ENCODE data around the gene ZBTB7A. TPM values are rescaled to one million over a fixed set of nuclear protein-coding genes. Genes with fewer than 3 reads are reported as not detected.

The ZBTB7A gene
- total RNA-seq = 33.3 TPM

DNA sequence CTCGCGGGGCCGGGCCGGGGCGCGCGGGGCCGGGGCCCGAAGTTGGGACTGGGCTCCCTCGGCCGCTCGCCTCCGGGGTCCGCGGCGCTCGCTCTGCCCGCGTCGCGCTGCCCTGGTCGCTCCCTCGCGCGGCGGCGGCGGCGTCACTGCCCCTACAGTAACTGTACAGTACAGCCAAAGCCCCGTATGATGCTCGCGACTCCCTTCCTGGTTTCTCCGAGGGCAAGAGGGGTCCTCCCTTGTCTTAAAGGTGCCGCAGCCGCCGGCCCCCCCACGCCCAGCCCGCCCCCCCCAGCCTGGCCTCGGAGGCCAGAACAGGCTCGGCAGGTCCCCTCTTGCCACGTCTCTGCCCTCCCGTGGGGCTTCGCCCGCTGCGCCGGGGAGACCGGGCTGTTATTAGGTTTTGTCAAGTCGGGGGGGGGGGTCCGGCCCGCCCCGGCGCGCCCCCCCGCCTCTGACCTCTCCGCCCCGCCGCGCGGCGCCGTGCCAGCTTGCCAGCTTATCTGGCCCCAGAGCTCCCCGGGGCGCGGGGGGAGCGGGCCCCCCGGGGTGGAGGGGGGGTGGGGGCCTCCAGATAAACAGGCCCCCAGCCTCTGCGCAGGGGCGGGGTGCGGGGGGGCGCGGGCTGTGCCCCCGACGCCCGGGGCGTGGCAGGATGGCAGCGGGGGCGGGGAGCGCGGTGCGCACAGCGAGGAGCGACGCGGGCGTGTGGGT is at the start of gene ZBTB7A:
Gene ZBTB7A, minus strand, starts transcription at position 218 of the 714 bp plus-strand sequence. CDS start 11,667 bp downstream, outside the sequence.
- peak; percentile 80 for DNase-seq (ENCODE audit: low spot score)

DNA sequence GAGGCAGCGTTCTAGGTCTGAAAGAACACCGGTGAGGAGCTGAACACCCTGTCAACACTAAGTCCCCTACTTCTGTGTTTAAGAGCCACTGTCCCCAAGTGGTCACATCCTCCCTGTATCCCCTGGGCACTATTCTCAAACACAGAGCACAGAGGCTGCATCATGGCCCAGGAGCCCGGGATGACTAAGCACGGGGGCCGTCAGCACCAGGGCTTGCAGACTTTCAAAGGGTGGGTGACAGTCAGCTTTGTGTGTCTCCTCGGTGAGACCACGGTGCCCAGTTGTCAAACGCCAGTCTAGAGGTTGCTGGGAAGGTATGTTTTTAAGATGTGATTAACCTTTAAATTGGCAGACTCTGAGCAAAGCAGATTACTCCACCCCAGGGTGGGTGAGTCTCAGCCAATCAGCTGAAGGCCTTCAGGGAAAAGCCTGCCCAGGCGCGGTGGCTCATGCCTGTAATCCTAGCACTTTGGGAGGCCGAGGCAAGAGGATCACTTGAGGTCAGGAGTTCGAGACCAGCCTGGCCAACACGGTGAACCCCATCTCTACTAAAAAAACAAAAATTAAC is 49.2 kb upstream of the ZBTB7A start:
- ATAC-seq (no peak), DNase-seq (ENCODE audit: low spot score) (no peak)

More for the DNA sequence above, at the start of gene ZBTB7A:
- ATAC-seq = peak; percentile 42

DNA sequence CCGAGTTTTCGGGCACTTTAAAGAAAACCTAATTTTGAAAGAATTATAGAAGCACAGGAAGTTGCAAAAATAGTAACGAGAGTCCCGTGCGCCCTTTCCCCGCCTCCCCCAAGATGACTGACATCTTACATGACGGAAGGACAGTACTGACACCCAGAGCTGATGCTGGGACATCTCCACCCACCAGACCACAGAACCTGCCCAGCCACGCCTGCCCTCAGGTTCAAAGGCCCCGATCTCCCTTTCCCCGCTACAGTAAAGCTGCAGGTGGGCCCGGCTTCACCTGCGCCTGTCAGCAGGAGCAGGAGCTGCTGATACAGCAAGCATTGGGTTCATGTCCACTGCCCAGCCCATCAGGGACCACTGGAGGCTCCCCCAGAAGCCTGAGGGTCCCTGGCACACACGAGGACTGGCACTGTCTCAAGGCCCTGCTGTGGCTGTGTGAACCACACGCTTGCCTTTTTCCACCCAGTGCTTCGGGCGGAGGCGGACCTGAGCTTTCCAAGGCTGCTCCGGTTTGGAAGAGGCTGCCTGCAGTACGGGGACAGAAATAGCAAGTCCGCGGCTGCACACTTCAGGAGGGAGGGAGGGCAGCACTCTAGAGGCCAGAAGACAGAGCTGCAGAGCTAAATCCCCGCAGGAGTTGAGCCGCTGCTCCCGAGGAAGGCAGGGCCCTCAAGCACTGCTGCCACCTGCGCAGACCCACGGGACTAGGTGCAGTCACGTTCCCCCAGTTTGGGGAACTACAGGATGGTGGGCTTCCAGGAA is 48.5 kb upstream of the ZBTB7A start:
- DNase-seq (ENCODE audit: low spot score) (no peak), ATAC-seq (no peak)

DNA sequence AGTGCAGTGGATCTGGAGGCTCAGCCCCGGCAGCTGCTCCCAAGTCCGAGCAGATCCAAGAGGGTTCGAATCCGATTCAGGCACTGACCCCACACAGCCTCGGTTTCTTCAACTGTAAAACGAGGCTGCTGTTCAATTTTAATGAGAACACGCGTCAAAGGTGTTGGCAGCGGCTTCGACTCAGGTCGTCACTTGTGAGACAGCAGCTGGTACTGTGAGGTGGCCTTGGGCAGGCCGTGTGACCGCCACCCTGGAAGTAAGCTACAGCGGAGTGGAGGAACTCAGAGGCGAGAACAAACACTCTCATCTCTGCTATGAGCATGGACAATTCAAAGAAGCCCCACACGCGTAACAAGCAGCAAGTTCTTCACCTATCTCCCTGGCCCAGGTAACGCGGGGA is 47.5 kb upstream of the ZBTB7A start:
- ATAC-seq = no peak
- no peak for DNase-seq (ENCODE audit: low spot score)

DNA sequence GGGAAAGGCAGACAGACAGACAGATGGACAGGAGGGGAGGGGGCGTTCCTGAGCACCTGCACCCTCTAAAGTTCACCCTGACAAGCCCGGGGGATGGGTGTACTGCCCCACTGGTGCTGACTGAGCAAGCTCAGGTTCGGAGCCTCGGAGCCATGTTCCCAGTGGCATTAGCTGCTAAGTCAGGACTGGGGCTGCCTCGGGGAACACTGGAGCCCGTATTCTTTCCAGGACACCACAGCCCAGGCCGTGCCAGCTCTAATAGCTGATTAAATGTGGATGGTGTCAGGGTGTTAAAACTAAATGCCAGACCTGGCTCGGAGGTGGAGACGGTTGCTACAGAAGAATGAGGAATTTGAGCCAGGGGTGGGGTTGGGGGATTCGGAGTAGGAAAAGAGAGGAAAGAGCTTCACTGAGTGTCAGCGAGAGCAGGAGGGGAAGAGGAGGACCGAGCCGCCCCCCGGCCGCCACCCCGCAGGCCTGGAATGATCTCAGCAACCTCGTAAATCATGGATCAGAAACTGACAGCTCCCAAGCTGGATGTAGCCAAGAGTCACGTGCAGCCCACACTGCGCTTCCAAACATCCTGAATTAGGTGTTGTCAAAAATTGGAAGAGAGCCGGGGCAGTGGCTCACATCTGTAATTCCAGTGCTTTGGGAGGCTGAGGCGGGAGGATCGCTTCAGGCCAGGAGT is 46.8 kb upstream of the ZBTB7A start:
- DNase-seq (ENCODE audit: low spot score) = no peak
- ATAC-seq = no peak

DNA sequence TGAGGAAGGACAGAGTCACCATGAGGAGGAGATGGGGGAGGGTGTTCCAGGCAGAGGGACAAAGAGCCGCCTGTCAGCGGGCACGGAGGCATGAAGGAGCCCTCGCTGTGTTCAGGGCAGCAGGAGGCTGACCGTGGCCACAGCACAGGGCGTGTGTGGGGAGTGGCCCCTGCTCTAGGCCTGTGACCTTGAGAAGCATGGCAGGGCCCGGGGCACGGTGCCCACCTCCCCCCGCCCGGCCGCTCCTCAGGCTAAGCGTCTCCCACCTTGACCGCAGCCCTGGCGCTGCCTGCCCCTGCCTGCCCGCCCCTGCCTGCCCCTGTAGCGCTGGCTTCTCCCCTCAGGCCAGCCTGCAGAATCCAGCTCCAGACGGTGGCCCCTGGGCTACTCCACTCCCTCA is 45.7 kb upstream of the ZBTB7A start:
- no peak for DNase-seq (ENCODE audit: low spot score)
- ATAC-seq = no peak

DNA sequence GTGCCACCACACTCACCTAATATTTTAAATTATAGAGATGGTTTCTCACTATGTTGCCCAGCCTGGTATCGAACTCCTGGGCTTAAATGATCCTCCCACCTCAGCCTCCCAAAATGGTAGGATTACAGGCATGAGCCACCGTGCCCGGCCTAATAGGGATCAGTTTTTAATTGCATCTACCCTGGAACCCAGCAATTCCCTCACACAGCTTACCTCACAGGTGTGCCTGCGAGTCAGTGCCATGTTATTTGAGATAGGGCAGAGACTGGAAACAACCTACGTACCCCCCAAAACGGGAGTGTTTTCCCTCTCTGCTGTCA is 42.9 kb upstream of the ZBTB7A start:
- DNase-seq (ENCODE audit: low spot score) = no peak

DNA sequence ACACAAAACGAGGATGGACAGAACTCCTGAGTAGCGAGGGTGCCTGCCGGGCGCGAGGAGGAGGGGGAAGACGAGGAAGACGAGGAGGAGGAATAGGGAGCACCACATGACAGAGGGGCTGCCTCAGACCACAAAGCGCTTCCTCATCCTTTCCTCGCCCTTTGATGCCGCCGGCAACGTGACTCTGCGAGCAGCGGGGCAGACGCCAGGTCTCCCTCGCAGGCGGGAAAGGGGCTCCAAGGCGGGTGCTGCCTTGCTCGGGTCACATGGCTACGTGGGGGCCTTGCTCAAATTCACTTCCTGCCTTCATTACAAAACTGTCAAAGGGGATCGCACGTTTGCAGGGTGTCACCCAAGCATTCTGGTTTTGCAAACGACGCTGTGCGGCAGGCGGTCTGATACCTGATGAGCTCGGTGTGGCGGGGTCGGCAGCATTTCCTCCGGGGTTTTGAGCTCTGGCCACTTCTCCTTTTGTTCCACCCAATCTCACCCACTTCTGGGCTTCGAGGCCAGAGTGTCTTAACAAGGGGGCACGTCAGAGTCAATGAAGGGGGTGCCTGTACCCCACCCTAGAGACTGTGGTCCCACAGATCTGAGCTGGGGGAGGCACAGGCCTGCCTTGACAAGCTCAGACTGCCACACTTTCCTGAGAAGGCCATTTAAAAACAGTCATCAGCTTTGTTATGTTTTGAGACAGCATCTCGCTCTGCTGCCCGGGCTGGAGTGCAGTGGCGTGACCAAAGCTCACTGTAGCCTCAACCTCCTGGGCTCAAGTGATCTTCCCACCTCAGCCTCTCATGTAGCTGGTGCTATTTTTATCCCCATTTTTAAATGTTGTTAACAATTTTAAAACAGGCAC is 42.3 kb upstream of the ZBTB7A start:
- DNase-seq (ENCODE audit: low spot score) (no peak), ATAC-seq (no peak)

More for the DNA sequence above, 42.9 kb upstream of the ZBTB7A start:
- no peak for ATAC-seq

DNA sequence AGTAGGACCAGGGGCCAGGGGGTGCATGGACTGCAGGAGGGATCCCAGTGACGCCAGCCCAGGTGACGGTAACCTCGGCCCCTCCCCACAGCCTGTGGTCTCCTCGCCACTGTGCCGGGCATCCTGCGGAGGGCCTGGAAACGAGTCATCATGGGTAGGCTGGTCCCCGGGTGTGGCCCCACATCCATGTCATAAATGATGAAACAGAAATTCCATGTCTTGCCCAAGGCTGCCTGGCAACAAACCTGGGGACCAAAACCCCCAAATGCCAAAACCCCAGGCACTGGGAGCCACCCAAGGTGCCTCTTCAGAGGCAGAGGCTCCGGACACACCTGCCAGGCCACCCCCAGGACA is 36.4 kb upstream of the ZBTB7A start:
- DNase-seq (ENCODE audit: low spot score) = no peak
- ATAC-seq = no peak

DNA sequence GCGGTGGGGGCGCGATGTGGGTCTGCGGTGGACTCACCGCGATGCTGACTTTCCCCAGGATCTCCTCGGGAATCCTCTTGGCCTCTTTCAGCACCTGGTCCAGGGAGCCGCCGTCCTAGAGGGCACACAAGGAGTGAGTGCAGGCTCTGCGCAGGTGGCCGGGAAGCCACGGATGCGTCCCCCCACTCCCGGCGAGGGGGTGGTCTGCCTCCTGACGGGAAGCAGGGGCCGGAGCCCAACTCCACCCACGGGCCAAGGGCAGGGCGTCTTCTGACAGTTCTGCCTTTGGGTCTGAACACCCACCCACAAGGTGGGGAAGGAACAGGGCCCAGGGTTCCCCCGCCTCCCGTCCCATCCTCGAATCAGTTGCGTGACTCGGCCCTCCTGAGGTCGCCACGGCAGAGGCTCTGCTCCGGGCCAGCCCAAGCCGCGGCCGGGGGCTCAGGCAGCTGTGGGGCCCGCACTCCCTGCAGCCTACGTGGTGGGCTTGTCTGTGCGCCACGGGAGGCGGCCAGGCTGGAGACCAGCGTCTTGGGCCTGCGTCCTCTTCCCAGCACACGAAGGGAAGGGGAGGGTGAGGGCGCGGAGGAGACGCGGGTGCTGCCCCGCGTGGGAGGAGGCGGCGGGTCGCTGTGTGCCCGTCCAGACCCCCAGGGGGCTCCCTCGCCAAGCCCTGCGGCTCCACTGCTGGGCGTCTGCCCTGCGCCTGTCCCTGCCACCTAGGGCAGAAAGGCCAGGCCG is 35.8 kb upstream of the ZBTB7A start:
- no peak for ATAC-seq
- no peak for DNase-seq (ENCODE audit: low spot score)

DNA sequence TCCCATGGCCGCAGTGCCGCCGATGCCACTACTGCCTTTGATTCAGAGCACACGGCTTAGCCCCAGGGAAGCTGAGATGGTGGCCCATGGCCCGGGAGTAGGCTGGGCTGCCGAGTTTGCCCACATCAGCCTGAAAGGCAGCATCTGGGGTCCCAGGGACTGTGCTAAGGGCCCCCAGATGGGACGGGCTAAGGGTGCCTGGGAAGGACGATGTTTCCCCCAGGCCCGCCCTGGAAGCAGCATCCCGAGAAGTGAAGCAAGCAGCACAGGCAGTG is 34.7 kb upstream of the ZBTB7A start:
- DNase-seq (ENCODE audit: low spot score) (no peak), ATAC-seq (no peak)

DNA sequence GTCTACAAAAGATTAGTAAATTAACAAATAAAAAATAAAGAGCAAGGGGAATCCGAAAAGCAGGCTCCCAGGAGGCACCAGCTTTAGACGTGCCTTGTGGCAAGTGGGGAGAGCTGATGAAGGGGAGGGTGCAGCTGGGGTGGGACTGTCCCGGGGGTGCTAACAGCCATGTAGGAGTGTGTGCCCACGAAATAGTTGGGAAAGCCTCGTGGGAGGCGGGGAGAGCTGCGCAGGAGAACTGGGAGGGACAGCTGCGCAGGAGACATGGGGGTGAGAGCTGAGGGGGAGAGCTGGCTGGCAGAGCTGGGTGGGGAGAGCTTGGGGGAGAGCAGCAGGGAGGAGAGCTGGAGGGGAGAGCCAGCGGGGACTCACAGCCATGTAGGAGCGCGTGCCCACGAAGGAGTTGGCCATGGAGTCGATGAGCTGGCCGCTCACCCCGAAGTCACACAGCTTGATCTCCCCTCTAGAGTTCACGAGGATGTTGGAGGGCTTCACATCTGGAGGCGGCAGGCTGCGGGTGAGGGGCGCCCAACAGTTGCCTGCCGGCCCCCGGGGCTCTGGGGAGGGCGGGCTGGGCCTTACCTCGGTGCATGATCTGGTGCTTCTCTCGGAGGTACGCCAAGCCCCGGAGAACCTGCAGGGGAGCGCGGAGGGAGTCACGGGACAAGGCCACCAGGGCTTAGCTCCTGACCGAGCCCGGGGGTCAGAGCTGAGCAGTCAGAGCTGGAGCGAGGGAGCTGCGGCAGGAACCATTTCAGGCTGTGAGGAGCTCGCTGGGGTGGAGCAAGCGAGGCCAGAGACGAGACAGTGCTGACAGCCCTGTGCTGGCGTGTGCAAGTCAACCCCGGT is 34.2 kb upstream of the ZBTB7A start:
- DNase-seq (ENCODE audit: low spot score) = no peak
- no peak for ATAC-seq

DNA sequence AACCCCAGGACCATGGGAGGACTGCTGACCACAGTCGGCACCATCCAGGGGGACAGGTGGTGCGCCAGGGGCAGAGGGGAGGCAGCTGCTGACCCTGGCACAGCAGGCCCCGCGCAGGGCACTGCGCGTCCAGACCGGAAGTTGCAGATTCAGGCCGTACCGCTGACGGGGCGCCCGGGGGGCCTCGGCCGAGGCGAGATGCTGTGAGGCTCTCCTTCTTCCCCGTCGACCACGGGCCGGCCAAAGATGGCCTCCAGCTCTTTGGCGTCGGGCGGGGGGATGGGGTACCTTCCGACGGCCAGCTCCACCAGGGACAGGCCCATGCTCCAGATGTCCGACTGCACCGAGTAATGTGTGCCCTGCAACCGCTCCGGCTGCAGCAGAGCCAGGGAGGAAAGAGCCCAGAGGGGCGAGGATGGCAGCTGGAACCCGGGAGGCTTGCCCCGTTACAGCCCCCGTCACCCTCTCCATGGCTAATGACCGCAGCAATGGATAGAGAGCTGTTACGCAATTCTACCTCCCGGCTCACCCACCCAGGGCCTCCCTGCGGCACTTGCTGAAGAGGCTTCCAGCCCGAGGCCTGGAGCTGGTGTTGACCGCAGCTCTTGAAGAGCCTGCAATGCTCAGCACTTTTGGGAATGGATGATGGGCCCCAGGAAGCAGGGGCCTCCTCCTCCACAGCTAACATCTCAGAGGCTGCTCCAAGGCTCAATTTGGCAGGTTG is 32.5 kb upstream of the ZBTB7A start:
- no peak for ATAC-seq
- DNase-seq (ENCODE audit: low spot score) = no peak

DNA sequence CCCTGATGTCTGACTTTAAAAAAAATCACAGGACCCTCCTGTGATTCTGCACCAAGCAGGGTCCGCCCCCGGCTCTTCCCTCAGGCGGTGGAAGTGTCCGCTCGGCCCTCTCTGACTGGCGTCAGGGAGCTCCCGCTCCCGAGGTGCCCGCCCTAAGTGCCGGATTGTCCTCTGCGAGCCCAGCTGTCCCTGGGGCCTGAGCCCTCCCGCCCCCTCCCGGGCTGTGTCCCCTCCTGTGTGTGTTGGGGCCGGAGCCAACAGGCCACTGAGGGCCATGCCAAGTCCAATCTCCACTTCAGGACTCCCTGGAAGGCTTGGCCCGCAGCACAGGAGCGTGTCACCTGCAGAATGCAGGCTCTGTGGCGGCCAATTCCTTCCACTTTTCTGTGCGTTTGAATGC is 31.8 kb upstream of the ZBTB7A start:
- DNase-seq (ENCODE audit: low spot score) = no peak
- no peak for ATAC-seq

DNA sequence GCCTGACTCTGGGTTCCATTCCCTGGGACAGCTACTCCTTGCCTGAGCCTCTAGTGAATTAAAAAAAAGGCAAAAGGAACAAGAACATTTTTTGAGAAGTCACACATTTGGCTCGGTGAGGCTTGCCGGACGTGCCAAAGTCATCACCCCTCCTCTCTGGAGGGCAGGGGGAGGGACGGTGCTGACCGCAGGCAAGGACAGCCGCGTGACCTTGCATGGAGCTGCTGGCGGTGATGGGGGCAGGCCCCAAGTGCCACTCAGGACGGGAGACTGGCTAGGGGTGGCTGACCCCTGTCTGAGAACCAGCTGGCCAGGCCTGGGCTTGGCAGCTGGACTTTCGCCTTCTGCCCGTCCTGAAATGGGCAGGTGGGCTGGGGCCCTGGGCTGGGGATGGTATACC is 30.8 kb upstream of the ZBTB7A start:
- no peak for DNase-seq (ENCODE audit: low spot score)

DNA sequence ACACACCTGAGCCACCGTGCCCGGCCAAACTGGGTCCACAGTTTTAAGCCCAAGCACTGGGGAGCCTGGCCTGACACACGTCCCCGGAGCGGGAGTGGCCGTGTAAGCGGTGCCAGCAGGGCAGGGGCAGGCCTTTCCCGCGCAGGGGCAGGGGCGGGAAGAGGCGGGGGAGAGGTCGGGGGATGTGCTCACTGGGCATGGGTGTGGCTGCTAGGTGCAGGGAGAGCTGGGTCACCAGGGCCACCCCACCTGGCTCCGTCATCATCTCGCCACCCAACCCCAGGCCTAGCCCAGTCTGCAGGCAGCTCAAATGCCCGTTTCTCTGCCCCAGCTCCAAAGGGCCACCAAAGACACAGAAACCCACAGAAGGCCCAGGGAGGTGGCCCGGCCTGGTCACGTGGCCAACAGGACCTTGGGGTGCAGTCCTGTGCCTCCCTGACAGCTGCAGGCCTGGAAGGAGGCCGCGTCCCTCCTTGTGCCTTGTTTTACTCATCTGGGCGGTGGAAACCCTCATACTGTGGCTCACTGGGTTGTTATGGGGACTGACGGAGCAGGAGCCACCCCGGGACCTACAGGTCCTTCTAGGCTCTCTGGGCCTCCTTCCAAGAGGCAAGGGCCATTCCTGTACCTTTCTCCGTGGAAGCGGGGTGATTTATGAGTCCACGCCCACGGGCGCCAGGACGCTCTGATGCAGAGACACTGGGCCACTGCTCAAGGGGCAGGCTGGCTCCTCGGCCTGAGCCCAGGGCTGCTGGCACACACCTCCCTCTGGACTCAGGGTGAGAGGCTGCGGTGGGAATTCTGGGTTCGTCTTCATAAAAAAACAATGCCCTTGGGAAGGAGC is 29.6 kb upstream of the ZBTB7A start:
- ATAC-seq = no peak
- DNase-seq (ENCODE audit: low spot score) = no peak

More for the DNA sequence above, 30.8 kb upstream of the ZBTB7A start:
- peak; percentile 33 for ATAC-seq

DNA sequence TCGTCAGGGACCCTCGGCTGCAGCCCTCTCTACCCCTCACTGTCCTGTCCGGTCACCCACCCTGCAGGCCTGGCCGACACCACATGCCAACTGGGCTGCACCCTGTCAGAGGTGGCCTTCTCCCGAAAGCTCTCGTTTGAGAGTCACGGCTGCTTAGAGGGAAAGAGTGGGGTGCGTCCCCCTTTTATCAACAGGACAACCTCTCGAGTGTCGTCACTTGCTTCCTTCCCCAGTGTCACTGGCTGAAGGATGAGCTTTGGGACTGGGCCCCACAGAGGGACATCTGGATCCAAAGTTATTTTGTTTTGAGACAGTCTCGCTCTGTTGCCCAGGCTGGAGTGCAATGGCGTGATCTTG is 28.8 kb upstream of the ZBTB7A start:
- ATAC-seq = no peak
- DNase-seq (ENCODE audit: low spot score) = no peak

All from left lobe of liver (tissue), 2 donors.